Measurements from ENCODE around the gene RPLP2. TPM values are rescaled to one million over a fixed set of nuclear protein-coding genes. Genes with fewer than 3 reads are reported as not detected.
A peak's percentile ranks its signal among the peaks of the same experiment; 100 is the strongest.

RPLP2 gene
- 1,000 to 10,000 TPM; 1,135 to 2,145 (median 1,757) TPM for total RNA-seq

- WGBS, 10 experiments = 0% methylated on average over 2 to 8 of the region's 81 CpGs; no CpG with 5 or more reads in 7 of the 10 experiments
- Histone ChIP-seq H3K27ac (peak within 1 kb of the TSS; percentile 100), H3K4me3 (peak within 1 kb of the TSS; percentile 61 to 90 (median 79)), H3K4me1 (replicated peaks in 1 of 2) (peaks cover 19 to 22% of the 10 kb centered on the region in 2 donors)
- in situ Hi-C loops (cut with MboI; ENCODE audit: low pct_unique_long_range_greater_than_20kb in 2 of 9, low sequenced_read_pairs in 9 of 9, unreplicated experiment in 9 of 9) = no loop called here
- peak; percentile 73 to 88 (median 85) for ATAC-seq (replicated peaks in 6 of 8)
These were observed at the start of gene RPLP2 for GRCh38 chr11:809287-810039. Gene RPLP2, plus strand, starts transcription at chr11:809967. Its CDS starts 268 bp downstream, at chr11:810235.

GRCh38 chr11:760236-760635, 49.5 kb upstream of the RPLP2 start:
- Histone ChIP-seq H3K4me1 (replicated peaks in 1 of 2) (no peaks in the 10 kb centered on the region), H3K27ac (no peak overlapping the region), H3K4me3 (no peak overlapping the region)
- in situ Hi-C loops (cut with MboI; ENCODE audit: low pct_unique_long_range_greater_than_20kb in 2 of 9, low sequenced_read_pairs in 9 of 9, unreplicated experiment in 9 of 9) = loop anchor here in 1 of 9 experiments (25.0 kb wide), 1 partner anchor 198 kb away; the partner anchor contains the start of genes LMNTD2 and RASSF7
- ATAC-seq (replicated peaks in 6 of 8) = no peak

- no peak overlapping the region for H3K27ac ChIP-seq
- H3K4me3 ChIP-seq = no peak overlapping the region
- WGBS, 10 experiments = 80 to 100% (median 92%) methylated on average over 1 to 8 of the region's 8 CpGs; no CpG with 5 or more reads in 2 of the 10 experiments
- no peak for ATAC-seq (replicated peaks in 6 of 8)
- no peaks in the 10 kb centered on the region for H3K4me1 ChIP-seq (replicated peaks in 1 of 2)
- in situ Hi-C loops (cut with MboI; ENCODE audit: low pct_unique_long_range_greater_than_20kb in 2 of 9, low sequenced_read_pairs in 9 of 9, unreplicated experiment in 9 of 9) = loop anchor here in 1 of 9 experiments (25.0 kb wide), 1 partner anchor 199 kb away; the partner anchor contains the start of genes LMNTD2 and RASSF7
These were observed 48.1 kb upstream of the RPLP2 start for GRCh38 chr11:761526-762108.

- Histone ChIP-seq H3K27ac (no peak overlapping the region), H3K4me1 (replicated peaks in 1 of 2) (no peaks in the 10 kb centered on the region), H3K4me3 (no peak overlapping the region)
- ATAC-seq (replicated peaks in 6 of 8) = peak in 5 of 8 experiments; percentile 18 to 71 (median 42)
- 0 to 100% (median 54%) methylated on average over 1 to 5 of the region's 10 CpGs; no CpG with 5 or more reads in 6 of the 10 experiments for WGBS, 10 experiments
- in situ Hi-C loops (cut with MboI; ENCODE audit: low pct_unique_long_range_greater_than_20kb in 2 of 9, low sequenced_read_pairs in 9 of 9, unreplicated experiment in 9 of 9) = loop anchor here in 1 of 9 experiments (25.0 kb wide), 1 partner anchor 200 kb away; the partner anchor contains the start of genes LMNTD2 and RASSF7
These were observed 47.2 kb upstream of the RPLP2 start for GRCh38 chr11:762421-763072.

- H3K4me1 ChIP-seq (replicated peaks in 1 of 2) = no peaks in the 10 kb centered on the region
- H3K27ac ChIP-seq = no peak overlapping the region
- no peak for ATAC-seq (replicated peaks in 6 of 8)
- in situ Hi-C loops (cut with MboI; ENCODE audit: low pct_unique_long_range_greater_than_20kb in 2 of 9, low sequenced_read_pairs in 9 of 9, unreplicated experiment in 9 of 9) = loop anchor here in 1 of 9 experiments (25.0 kb wide), 1 partner anchor 201 kb away; the partner anchor contains the start of genes LMNTD2 and RASSF7
- no peak overlapping the region for H3K4me3 ChIP-seq
- 100% methylated on average over 1 of the region's 24 CpGs; no CpG with 5 or more reads in 9 of the 10 experiments for WGBS, 10 experiments
These were observed 46.7 kb upstream of the RPLP2 start for GRCh38 chr11:763073-763463.

- no peaks in the 10 kb centered on the region for H3K4me1 ChIP-seq (replicated peaks in 1 of 2)
- 83 to 100% (median 88%) methylated on average over 1 to 10 of the region's 22 CpGs; no CpG with 5 or more reads in 6 of the 10 experiments for WGBS, 10 experiments
- no peak overlapping the region for H3K27ac ChIP-seq
- in situ Hi-C loops (cut with MboI; ENCODE audit: low pct_unique_long_range_greater_than_20kb in 2 of 9, low sequenced_read_pairs in 9 of 9, unreplicated experiment in 9 of 9) = loop anchor here in 1 of 9 experiments (25.0 kb wide), 1 partner anchor 201 kb away; the partner anchor contains the start of genes LMNTD2 and RASSF7
- no peak overlapping the region for H3K4me3 ChIP-seq
- peak in 1 of 8 experiments; percentile 3 for ATAC-seq (replicated peaks in 6 of 8)
These were observed 46.0 kb upstream of the RPLP2 start for GRCh38 chr11:763549-764321.

- no peaks in the 10 kb centered on the region for H3K4me1 ChIP-seq (replicated peaks in 1 of 2)
- in situ Hi-C loops (cut with MboI; ENCODE audit: low pct_unique_long_range_greater_than_20kb in 2 of 9, low sequenced_read_pairs in 9 of 9, unreplicated experiment in 9 of 9) = loop anchor here in 1 of 9 experiments (25.0 kb wide), 1 partner anchor 202 kb away; the partner anchor contains the start of genes LMNTD2 and RASSF7
- peak in 3 of 8 experiments; percentile 8 to 25 (median 23) for ATAC-seq (replicated peaks in 6 of 8)
- no peak overlapping the region for H3K4me3 ChIP-seq
- no peak overlapping the region for H3K27ac ChIP-seq
- WGBS, 10 experiments = 58 to 100% (median 86%) methylated on average over 1 to 7 of the region's 18 CpGs; no CpG with 5 or more reads in 2 of the 10 experiments
These were observed 45.3 kb upstream of the RPLP2 start for GRCh38 chr11:764322-765024.

- 83 to 100% (median 93%) methylated on average over 1 to 12 of the region's 19 CpGs; no CpG with 5 or more reads in 6 of the 10 experiments for WGBS, 10 experiments
- H3K4me3 ChIP-seq = no peak overlapping the region
- in situ Hi-C loops (cut with MboI; ENCODE audit: low pct_unique_long_range_greater_than_20kb in 2 of 9, low sequenced_read_pairs in 9 of 9, unreplicated experiment in 9 of 9) = loop anchor here in 1 of 9 experiments (25.0 kb wide), 1 partner anchor 203 kb away; the partner anchor contains the start of genes LMNTD2 and RASSF7
- no peak overlapping the region for H3K27ac ChIP-seq
- peak; percentile 8 to 68 (median 52) for ATAC-seq (replicated peaks in 6 of 8)
- no peaks in the 10 kb centered on the region for H3K4me1 ChIP-seq (replicated peaks in 1 of 2)
These were observed 44.6 kb upstream of the RPLP2 start for GRCh38 chr11:765025-765801.

- no peak overlapping the region for H3K4me3 ChIP-seq
- in situ Hi-C loops (cut with MboI; ENCODE audit: low pct_unique_long_range_greater_than_20kb in 2 of 9, low sequenced_read_pairs in 9 of 9, unreplicated experiment in 9 of 9) = loop anchor here in 1 of 9 experiments (25.0 kb wide), 1 partner anchor 203 kb away; the partner anchor contains the start of genes LMNTD2 and RASSF7
- no peak for ATAC-seq (replicated peaks in 6 of 8)
- no peak overlapping the region for H3K27ac ChIP-seq
- H3K4me1 ChIP-seq (replicated peaks in 1 of 2) = no peaks in the 10 kb centered on the region
- 82 to 100% (median 100%) methylated on average over 1 to 7 of the region's 8 CpGs; no CpG with 5 or more reads in 3 of the 10 experiments for WGBS, 10 experiments
These were observed 44.0 kb upstream of the RPLP2 start for GRCh38 chr11:765802-766091.

- 20 to 100% (median 82%) methylated on average over 2 to 5 of the region's 11 CpGs; no CpG with 5 or more reads in 3 of the 10 experiments for WGBS, 10 experiments
These were observed 43.4 kb upstream of the RPLP2 start for GRCh38 chr11:766106-766935.

More at GRCh38 chr11:766106-766935, 43.4 kb upstream of the RPLP2 start:
- in situ Hi-C loops (cut with MboI; ENCODE audit: low pct_unique_long_range_greater_than_20kb in 2 of 9, low sequenced_read_pairs in 9 of 9, unreplicated experiment in 9 of 9) = loop anchor here in 1 of 9 experiments (25.0 kb wide), 1 partner anchor 204 kb away; the partner anchor contains the start of genes LMNTD2 and RASSF7
- no peaks in the 10 kb centered on the region for H3K4me1 ChIP-seq (replicated peaks in 1 of 2)
- no peak overlapping the region for H3K27ac ChIP-seq
- no peak for ATAC-seq (replicated peaks in 6 of 8)
- H3K4me3 ChIP-seq = no peak overlapping the region
